Glutamatergic neuron (in vitro differentiated cells): ENCODE data around the gene SLC9A8. TPM values are rescaled to one million over a fixed set of nuclear protein-coding genes. Genes with fewer than 3 reads are reported as not detected.

Experiments used
- DNase-seq: peaks from one replicate; pipeline ENCODE4 v3.0.0; 2022
- H3K27ac Mint-ChIP-seq: one replicate; pipeline ENCODE4 v1.8.0; 2020; ENCODE audit warnings: mild to moderate bottlenecking, mixed read lengths, inconsistent platforms; ENCODE audit not compliant: unreplicated experiment
- H3K27me3 Mint-ChIP-seq: one replicate; pipeline ENCODE4 v1.8.0; 2020; ENCODE audit warnings: mild to moderate bottlenecking, moderate library complexity, mixed read lengths, inconsistent platforms; ENCODE audit not compliant: unreplicated experiment
- H3K36me3 Mint-ChIP-seq: one replicate; pipeline ENCODE4 v1.8.0; 2020; ENCODE audit warnings: mild to moderate bottlenecking, mixed read lengths, inconsistent platforms; ENCODE audit not compliant: unreplicated experiment
- H3K4me1 Mint-ChIP-seq: one replicate; pipeline ENCODE4 v1.8.0; 2020; ENCODE audit warnings: mild to moderate bottlenecking, low read depth, mixed read lengths, inconsistent platforms; ENCODE audit not compliant: unreplicated experiment
- H3K4me3 Mint-ChIP-seq: one replicate; pipeline ENCODE4 v1.8.0; 2020; ENCODE audit warnings: mild to moderate bottlenecking, mixed read lengths, inconsistent platforms; ENCODE audit not compliant: unreplicated experiment
- H3K9me3 Mint-ChIP-seq: one replicate; pipeline ENCODE4 v1.8.0; 2020; ENCODE audit warnings: mild to moderate bottlenecking, moderate library complexity, mixed read lengths, inconsistent platforms; ENCODE audit not compliant: unreplicated experiment
- CTCF ChIP-seq: fragments of 200-600 bp; sonication (generic); IDR thresholded peaks from one replicate; pipeline ENCODE4 v1.5.0; 2021; ENCODE audit not compliant: partially characterized antibody, unreplicated experiment
- total RNA-seq: library from RNA; stranded (reverse); fragmentation: NEBNext Ultra II Directional; extraction: Animal tissue kit (Norgen Biotek cat#: 25700); gene quantifications from one replicate; pipeline ENCODE4 v1.2.1, GENCODE V29; 2021; ENCODE audit not compliant: unreplicated experiment

SLC9A8 gene
- total RNA-seq, 1 donor from 2014 or later: 10.6 TPM

- peaks cover 5% of the 10 kb centered on the region for H3K36me3 Mint-ChIP-seq
- TF ChIP-seq CTCF: peak; percentile 33
- H3K4me1 Mint-ChIP-seq: peaks cover 7% of the 10 kb centered on the region
- DNase-seq: peak; percentile 65
- peak overlapping the region; percentile 40 for H3K27ac Mint-ChIP-seq
- peaks cover 3% of the 10 kb centered on the region for H3K27me3 Mint-ChIP-seq
- no peaks in the 10 kb centered on the region for H3K9me3 Mint-ChIP-seq
- no peak overlapping the region for H3K4me3 Mint-ChIP-seq
Observed at GRCh38 chr20:49909499-49910339, 97.1 kb downstream of the SLC9A8 start.

GRCh38 chr20:49910340-49910706 is 97.7 kb downstream of the SLC9A8 start:
- Mint-ChIP-seq H3K27ac (no peak overlapping the region), H3K9me3 (no peaks in the 10 kb centered on the region), H3K4me3 (no peak overlapping the region), H3K4me1 (peaks cover 7% of the 10 kb centered on the region), H3K27me3 (peaks cover 3% of the 10 kb centered on the region), H3K36me3 (peaks cover 4% of the 10 kb centered on the region)
- TF ChIP-seq CTCF: no peak
- no peak for DNase-seq

GRCh38 chr20:49913399-49914047 is 100.9 kb downstream of the SLC9A8 start:
- Mint-ChIP-seq H3K9me3 (peaks cover under 1% of the 10 kb centered on the region), H3K4me3 (peak overlapping the region; percentile 86), H3K4me1 (peaks cover 15% of the 10 kb centered on the region), H3K27ac (no peak overlapping the region), H3K36me3 (no peaks in the 10 kb centered on the region), H3K27me3 (peaks cover 2% of the 10 kb centered on the region)
- DNase-seq: no peak
- no peak for TF ChIP-seq CTCF

- TF ChIP-seq CTCF: no peak
- peak overlapping the region; percentile 43 for H3K27ac Mint-ChIP-seq
- no peak for DNase-seq
- peaks cover 2% of the 10 kb centered on the region for H3K9me3 Mint-ChIP-seq
- no peaks in the 10 kb centered on the region for H3K36me3 Mint-ChIP-seq
- peaks cover 2% of the 10 kb centered on the region for H3K27me3 Mint-ChIP-seq
- peaks cover 15% of the 10 kb centered on the region for H3K4me1 Mint-ChIP-seq
- peak overlapping the region; percentile 86 for H3K4me3 Mint-ChIP-seq
Observed at GRCh38 chr20:49914310-49915117, 101.9 kb downstream of the SLC9A8 start.

- peaks cover 2% of the 10 kb centered on the region for H3K27me3 Mint-ChIP-seq
- H3K27ac Mint-ChIP-seq: no peak overlapping the region
Observed at GRCh38 chr20:49915118-49915379, 102.4 kb downstream of the SLC9A8 start.

More at GRCh38 chr20:49915118-49915379, 102.4 kb downstream of the SLC9A8 start:
- no peak for DNase-seq
- H3K4me3 Mint-ChIP-seq: peak overlapping the region; percentile 86
- no peak for TF ChIP-seq CTCF
- H3K9me3 Mint-ChIP-seq: peaks cover 2% of the 10 kb centered on the region
- peaks cover 15% of the 10 kb centered on the region for H3K4me1 Mint-ChIP-seq
- no peaks in the 10 kb centered on the region for H3K36me3 Mint-ChIP-seq
